Measurements from ENCODE around the gene OXGR1. TPM values are rescaled to one million over a fixed set of nuclear protein-coding genes. Genes with fewer than 3 reads are reported as not detected.
A peak's percentile ranks its signal among the peaks of the same experiment; 100 is the strongest.

The OXGR1 gene
- total and polyA plus RNA-seq, 2 experiments from 2014 or later = 0.63 TPM; not detected in 1

DNA sequence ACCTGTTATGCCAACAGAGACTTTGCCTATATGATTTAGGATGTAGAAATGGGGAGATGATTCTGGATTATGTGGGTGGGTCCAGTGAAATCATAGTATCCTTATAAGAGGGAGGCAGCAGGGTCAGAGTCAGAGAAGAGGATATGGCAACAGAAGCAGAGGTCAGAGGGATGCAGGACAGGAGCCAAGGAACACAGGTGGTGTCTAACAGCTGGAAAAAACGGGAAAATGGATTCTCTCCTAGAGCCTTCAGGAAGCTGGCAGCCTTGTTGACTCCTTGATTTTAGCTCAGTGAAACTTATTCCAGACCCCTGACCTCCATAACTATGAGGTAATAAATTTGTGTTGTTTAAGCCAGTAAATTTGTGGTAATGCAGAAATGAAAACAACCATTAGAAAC, 28.8 kb upstream of the OXGR1 start:
- Histone ChIP-seq H3K4me2 (no peak overlapping the region), H3K4me1 (ENCODE audit: insufficient read depth) (no peaks in the 10 kb centered on the region), H2AFZ (no peak overlapping the region), H3K9me2 (replicated peaks; ENCODE audit: insufficient read depth) (no peaks in the 10 kb centered on the region), H4K20me1 (ENCODE audit: insufficient read depth, poor library complexity, severe bottlenecking) (no peaks in the 10 kb centered on the region), H3K36me3 (replicated peaks; ENCODE audit: insufficient read depth, low read depth) (no peaks in the 10 kb centered on the region), H3K9me3 (ENCODE audit: low read depth) (no peaks in the 10 kb centered on the region), H3K4me3 (no peak overlapping the region), H3K27me3 (no peaks in the 10 kb centered on the region), H3K27ac (no peak overlapping the region), H3K79me2 (no peaks in the 10 kb centered on the region)
- no peak for DNase-seq (ENCODE audit: low spot score)
- WGBS (ENCODE audit: low lambda C conversion rate, missing lambda C conversion rate) = 85% methylated on average over 1 of the region's 1 CpG
- TF ChIP-seq EZH2phosphoT487 (IDR thresholded peaks at IDR 0.05; ENCODE audit: low read depth, severe bottlenecking, unreplicated experiment) = no peak
- TF ChIP-seq, protein P1, sequence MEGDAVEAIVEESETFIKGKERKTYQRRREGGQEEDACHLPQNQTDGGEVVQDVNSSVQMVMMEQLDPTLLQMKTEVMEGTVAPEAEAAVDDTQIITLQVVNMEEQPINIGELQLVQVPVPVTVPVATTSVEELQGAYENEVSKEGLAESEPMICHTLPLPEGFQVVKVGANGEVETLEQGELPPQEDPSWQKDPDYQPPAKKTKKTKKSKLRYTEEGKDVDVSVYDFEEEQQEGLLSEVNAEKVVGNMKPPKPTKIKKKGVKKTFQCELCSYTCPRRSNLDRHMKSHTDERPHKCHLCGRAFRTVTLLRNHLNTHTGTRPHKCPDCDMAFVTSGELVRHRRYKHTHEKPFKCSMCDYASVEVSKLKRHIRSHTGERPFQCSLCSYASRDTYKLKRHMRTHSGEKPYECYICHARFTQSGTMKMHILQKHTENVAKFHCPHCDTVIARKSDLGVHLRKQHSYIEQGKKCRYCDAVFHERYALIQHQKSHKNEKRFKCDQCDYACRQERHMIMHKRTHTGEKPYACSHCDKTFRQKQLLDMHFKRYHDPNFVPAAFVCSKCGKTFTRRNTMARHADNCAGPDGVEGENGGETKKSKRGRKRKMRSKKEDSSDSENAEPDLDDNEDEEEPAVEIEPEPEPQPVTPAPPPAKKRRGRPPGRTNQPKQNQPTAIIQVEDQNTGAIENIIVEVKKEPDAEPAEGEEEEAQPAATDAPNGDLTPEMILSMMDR (IDR thresholded peaks at IDR 0.05; ENCODE audit: poor library complexity) = no peak
- no peak for TF ChIP-seq EZH2 (IDR thresholded peaks at IDR 0.05; ENCODE audit: borderline replicate concordance)

DNA sequence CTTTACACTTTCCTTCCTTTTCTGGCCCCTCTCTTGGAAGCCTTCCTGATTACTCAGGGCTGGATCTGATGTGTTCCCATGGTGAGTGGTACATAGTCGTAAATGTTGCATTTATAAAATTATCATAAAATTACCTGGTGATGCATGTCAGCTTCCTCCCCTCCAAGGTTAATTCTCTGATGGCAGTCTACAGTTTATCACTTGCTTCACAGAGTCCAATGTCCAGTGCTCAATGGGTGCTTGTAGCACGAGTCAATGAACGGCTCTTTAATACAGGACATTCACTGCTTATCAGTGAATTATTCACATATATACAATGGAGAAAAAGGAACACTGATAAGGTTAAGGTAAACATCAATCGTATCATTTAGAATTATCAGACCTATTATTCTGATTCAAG, 27.0 kb upstream of the OXGR1 start:
- no peaks in the 10 kb centered on the region for H3K9me2 ChIP-seq (replicated peaks; ENCODE audit: insufficient read depth)
- TF ChIP-seq EZH2 (IDR thresholded peaks at IDR 0.05; ENCODE audit: borderline replicate concordance) = no peak
- TF ChIP-seq, protein P1 (IDR thresholded peaks at IDR 0.05; ENCODE audit: poor library complexity) = no peak
- TF ChIP-seq EZH2phosphoT487 (IDR thresholded peaks at IDR 0.05; ENCODE audit: low read depth, severe bottlenecking, unreplicated experiment) = no peak
- no peaks in the 10 kb centered on the region for H3K79me2 ChIP-seq
- no peaks in the 10 kb centered on the region for H3K36me3 ChIP-seq (replicated peaks; ENCODE audit: insufficient read depth, low read depth)
- peak; percentile 59 for DNase-seq (ENCODE audit: low spot score)
- H3K27ac ChIP-seq = peak overlapping the region; percentile 38
- no peaks in the 10 kb centered on the region for H3K27me3 ChIP-seq
- H4K20me1 ChIP-seq (ENCODE audit: insufficient read depth, poor library complexity, severe bottlenecking) = no peaks in the 10 kb centered on the region
- H3K4me1 ChIP-seq (ENCODE audit: insufficient read depth) = no peaks in the 10 kb centered on the region
- H3K9me3 ChIP-seq (ENCODE audit: low read depth) = no peaks in the 10 kb centered on the region
- H2AFZ ChIP-seq = no peak overlapping the region
- H3K4me2 ChIP-seq = peak overlapping the region; percentile 12
- no peak overlapping the region for H3K4me3 ChIP-seq
- 45% methylated on average over 4 of the region's 4 CpGs for WGBS (ENCODE audit: low lambda C conversion rate, missing lambda C conversion rate)

DNA sequence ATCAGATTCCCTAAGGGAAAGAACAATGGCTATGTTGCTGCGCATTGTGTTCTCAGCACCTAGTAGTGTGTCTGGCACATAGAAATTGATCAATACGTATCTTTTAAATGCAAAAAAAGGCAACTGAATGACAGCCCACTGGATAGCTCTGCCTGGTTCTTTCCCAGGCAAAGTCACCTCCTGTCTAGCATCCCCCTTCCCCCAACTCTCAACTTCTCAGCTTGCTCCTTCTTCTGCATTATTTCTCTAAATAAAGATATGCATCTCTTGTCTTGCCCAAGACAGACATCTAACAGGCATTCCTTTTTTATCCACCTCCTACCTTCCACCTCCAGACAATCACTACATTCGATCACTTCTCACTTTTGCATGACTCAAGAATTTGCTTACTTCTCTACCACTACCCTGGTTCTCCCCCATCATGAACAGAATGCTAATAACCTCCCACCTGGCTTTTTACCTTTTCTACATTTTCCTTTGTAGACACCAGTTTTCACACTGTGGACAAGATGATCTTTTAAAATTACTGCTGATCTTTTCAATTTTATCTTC, 26.5 kb upstream of the OXGR1 start:
- no peaks in the 10 kb centered on the region for H3K27me3 ChIP-seq
- DNase-seq (ENCODE audit: low spot score) = no peak
- H3K27ac ChIP-seq = peak overlapping the region; percentile 38
- no peak overlapping the region for H2AFZ ChIP-seq
- no peaks in the 10 kb centered on the region for H3K4me1 ChIP-seq (ENCODE audit: insufficient read depth)
- no peaks in the 10 kb centered on the region for H4K20me1 ChIP-seq (ENCODE audit: insufficient read depth, poor library complexity, severe bottlenecking)
- H3K36me3 ChIP-seq (replicated peaks; ENCODE audit: insufficient read depth, low read depth) = no peaks in the 10 kb centered on the region
- H3K4me2 ChIP-seq = no peak overlapping the region
- 76% methylated on average over 3 of the region's 3 CpGs for WGBS (ENCODE audit: low lambda C conversion rate, missing lambda C conversion rate)
- no peaks in the 10 kb centered on the region for H3K9me2 ChIP-seq (replicated peaks; ENCODE audit: insufficient read depth)
- H3K4me3 ChIP-seq = no peak overlapping the region
- TF ChIP-seq EZH2phosphoT487 (IDR thresholded peaks at IDR 0.05; ENCODE audit: low read depth, severe bottlenecking, unreplicated experiment) (no peak), EZH2 (IDR thresholded peaks at IDR 0.05; ENCODE audit: borderline replicate concordance) (no peak)
- TF ChIP-seq, protein P1 (IDR thresholded peaks at IDR 0.05; ENCODE audit: poor library complexity) = no peak
- H3K79me2 ChIP-seq = no peaks in the 10 kb centered on the region
- H3K9me3 ChIP-seq (ENCODE audit: low read depth) = no peaks in the 10 kb centered on the region
